ENCODE results near the gene SETDB2. TPM values are rescaled to one million over a fixed set of nuclear protein-coding genes. Genes with fewer than 3 reads are reported as not detected.
A peak's percentile ranks its signal among the peaks of the same experiment; 100 is the strongest.
"Not testable (repeated sequence)": the region's sequence is repeated elsewhere in the genome, so short reads cannot be mapped to it uniquely, and the experiment has no call there.

Gene SETDB2
- polyA plus RNA-seq, 1 donor (not counting 4 experiments of a cell fraction or from before 2014, with no cell fraction given): 5.6 TPM

DNA sequence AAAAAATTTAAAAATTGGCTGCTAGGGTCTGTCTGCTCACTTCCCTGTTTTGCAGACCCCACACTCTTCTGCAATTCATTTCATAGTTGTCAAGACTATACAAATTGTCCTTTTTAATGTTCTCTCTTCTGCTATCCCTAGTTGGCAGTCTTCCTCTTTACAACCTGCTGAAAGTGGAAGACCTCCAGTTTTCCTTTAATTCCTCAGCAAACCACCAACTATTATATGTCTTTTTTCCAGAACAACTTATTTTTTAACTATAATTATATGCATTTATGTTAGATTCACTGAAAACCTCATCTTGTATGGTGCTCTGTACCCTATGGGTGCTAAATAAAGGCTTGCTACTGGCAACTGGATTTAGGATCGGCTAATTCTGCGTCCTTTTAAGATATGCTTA lies 50.6 kb downstream of the SETDB2 start:
- peak overlapping the region; percentile 46 to 72 (median 70) for H3K4me3 ChIP-seq (ENCODE audit: control insufficient read depth in 2 of 3, extremely low read depth in 1 of 3, insufficient read depth in 2 of 3, low read depth in 1 of 3, low read length in 3 of 3)
- peak overlapping the region; percentile 49 for H2AFZ ChIP-seq (ENCODE audit: control insufficient read depth, low read length)
- H3K4me2 ChIP-seq (ENCODE audit: control insufficient read depth, extremely low read depth, insufficient read depth, low read depth, low read length): peak overlapping the region; percentile 90
- no peak for TF ChIP-seq EZH2 (IDR thresholded peaks at IDR 0.05; ENCODE audit: low read length)
- TF ChIP-seq CTCF (optimal IDR thresholded peaks at IDR 0.05 in 1 of 3, IDR thresholded peaks at IDR 0.05 in 1 of 3, conservative IDR thresholded peaks at IDR 0.05 in 1 of 3; ENCODE audit: extremely low read depth in 1 of 3, insufficient read depth in 2 of 3, low read length in 3 of 3): no peak
- peaks cover 18% of the 10 kb centered on the region for H3K4me1 ChIP-seq (ENCODE audit: control insufficient read depth, extremely low read depth, insufficient read depth, low read length)
- DNase-seq (ENCODE audit: low read depth, low spot score) (no peak), FAIRE-seq (no peak)
- H3K27me3 ChIP-seq (ENCODE audit: control insufficient read depth, extremely low read depth, insufficient read depth, low read length): no peaks in the 10 kb centered on the region
- H3K36me3 ChIP-seq (ENCODE audit: control insufficient read depth in 2 of 2, extremely low read depth in 1 of 2, insufficient read depth in 2 of 2, low read length in 2 of 2): peaks cover 0 to 2% of the 10 kb centered on the region in 2 experiments
- H4K20me1 ChIP-seq (ENCODE audit: control insufficient read depth, extremely low read depth, insufficient read depth, low read length): no peaks in the 10 kb centered on the region
- peak overlapping the region; percentile 77 for H3K27ac ChIP-seq (ENCODE audit: control insufficient read depth, insufficient read depth, low read length)
- dilution Hi-C loops (cut with MboI; ENCODE audit: extremely low pct_ligation_motif_present, low sequenced_read_pairs): no loop called here
- no peaks in the 10 kb centered on the region for H3K9me1 ChIP-seq (ENCODE audit: control insufficient read depth, extremely low read depth, insufficient read depth, low read length)
- H3K79me2 ChIP-seq (ENCODE audit: control insufficient read depth, insufficient read depth, low read length): no peaks in the 10 kb centered on the region
- peak overlapping the region; percentile 79 for H3K9ac ChIP-seq (ENCODE audit: control insufficient read depth, extremely low read depth, insufficient read depth, low read length)
- no peaks in the 10 kb centered on the region for H3K9me3 ChIP-seq (ENCODE audit: control insufficient read depth, low read depth, low read length)

GRCh38 chr13:49495783-49496762 lies 52.0 kb downstream of the SETDB2 start, which contains the start of gene PHF11:
PHF11 (plus strand) TSS chr13:49495953; CDS start chr13:49496002, 49 bp downstream.
- dilution Hi-C loops (cut with MboI; ENCODE audit: extremely low pct_ligation_motif_present, low sequenced_read_pairs): no loop called here
- no peaks in the 10 kb centered on the region for H4K20me1 ChIP-seq (ENCODE audit: control insufficient read depth, extremely low read depth, insufficient read depth, low read length)
- no peaks in the 10 kb centered on the region for H3K9me3 ChIP-seq (ENCODE audit: control insufficient read depth, low read depth, low read length)
- no peaks in the 10 kb centered on the region for H3K27me3 ChIP-seq (ENCODE audit: control insufficient read depth, extremely low read depth, insufficient read depth, low read length)
- peak within 1 kb of the TSS; percentile 77 for H3K27ac ChIP-seq (ENCODE audit: control insufficient read depth, insufficient read depth, low read length)
- TF ChIP-seq CTCF (optimal IDR thresholded peaks at IDR 0.05 in 1 of 3, IDR thresholded peaks at IDR 0.05 in 1 of 3, conservative IDR thresholded peaks at IDR 0.05 in 1 of 3; ENCODE audit: extremely low read depth in 1 of 3, insufficient read depth in 2 of 3, low read length in 3 of 3) (no peak), EZH2 (IDR thresholded peaks at IDR 0.05; ENCODE audit: low read length) (no peak)
- peak within 1 kb of the TSS; percentile 79 for H3K9ac ChIP-seq (ENCODE audit: control insufficient read depth, extremely low read depth, insufficient read depth, low read length)
- H3K36me3 ChIP-seq (ENCODE audit: control insufficient read depth in 2 of 2, extremely low read depth in 1 of 2, insufficient read depth in 2 of 2, low read length in 2 of 2): peaks cover 0 to 2% of the 10 kb centered on the region in 2 experiments
- no peaks in the 10 kb centered on the region for H3K79me2 ChIP-seq (ENCODE audit: control insufficient read depth, insufficient read depth, low read length)
- H3K4me3 ChIP-seq (ENCODE audit: control insufficient read depth in 2 of 3, extremely low read depth in 1 of 3, insufficient read depth in 2 of 3, low read depth in 1 of 3, low read length in 3 of 3): peak within 1 kb of the TSS; percentile 46 to 72 (median 70)
- DNase-seq (ENCODE audit: low read depth, low spot score): no peak
- no peak for FAIRE-seq
- H3K4me1 ChIP-seq (ENCODE audit: control insufficient read depth, extremely low read depth, insufficient read depth, low read length): peaks cover 18% of the 10 kb centered on the region
- H3K9me1 ChIP-seq (ENCODE audit: control insufficient read depth, extremely low read depth, insufficient read depth, low read length): no peaks in the 10 kb centered on the region
- peak within 1 kb of the TSS; percentile 83 for H2AFZ ChIP-seq (ENCODE audit: control insufficient read depth, low read length)
- H3K4me2 ChIP-seq (ENCODE audit: control insufficient read depth, extremely low read depth, insufficient read depth, low read depth, low read length): peak within 1 kb of the TSS; percentile 90

- H3K4me2 ChIP-seq (ENCODE audit: control insufficient read depth, extremely low read depth, insufficient read depth, low read depth, low read length): peak overlapping the region; percentile 44
- peak overlapping the region; percentile 49 for H3K27ac ChIP-seq (ENCODE audit: control insufficient read depth, insufficient read depth, low read length)
- DNase-seq (ENCODE audit: low read depth, low spot score); H4K20me1 ChIP-seq (ENCODE audit: control insufficient read depth, extremely low read depth, insufficient read depth, low read length); FAIRE-seq; H2AFZ ChIP-seq (ENCODE audit: control insufficient read depth, low read length); H3K9ac ChIP-seq (ENCODE audit: control insufficient read depth, extremely low read depth, insufficient read depth, low read length); H3K9me3 ChIP-seq (ENCODE audit: control insufficient read depth, low read depth, low read length); H3K79me2 ChIP-seq (ENCODE audit: control insufficient read depth, insufficient read depth, low read length); H3K4me3 ChIP-seq (ENCODE audit: control insufficient read depth in 2 of 3, extremely low read depth in 1 of 3, insufficient read depth in 2 of 3, low read depth in 1 of 3, low read length in 3 of 3); H3K36me3 ChIP-seq (ENCODE audit: control insufficient read depth in 2 of 2, extremely low read depth in 1 of 2, insufficient read depth in 2 of 2, low read length in 2 of 2); dilution Hi-C loops (cut with MboI; ENCODE audit: extremely low pct_ligation_motif_present, low sequenced_read_pairs); H3K27me3 ChIP-seq (ENCODE audit: control insufficient read depth, extremely low read depth, insufficient read depth, low read length); H3K9me1 ChIP-seq (ENCODE audit: control insufficient read depth, extremely low read depth, insufficient read depth, low read length): not testable (repeated sequence)
- peaks cover 18% of the 10 kb centered on the region for H3K4me1 ChIP-seq (ENCODE audit: control insufficient read depth, extremely low read depth, insufficient read depth, low read length)
These were observed 52.8 kb downstream of the SETDB2 start for GRCh38 chr13:49496837-49497236.

All from keratinocyte (primary cell).